ENCODE measurements around the gene PRMT7. TPM values are rescaled to one million over a fixed set of nuclear protein-coding genes. Genes with fewer than 3 reads are reported as not detected.

Gene PRMT7
- total and polyA plus RNA-seq, 2 of the 8 experiments (the other 6 are each of a cell fraction or from before 2014, with no cell fraction given), result 48.2 to 49.3 TPM

DNA sequence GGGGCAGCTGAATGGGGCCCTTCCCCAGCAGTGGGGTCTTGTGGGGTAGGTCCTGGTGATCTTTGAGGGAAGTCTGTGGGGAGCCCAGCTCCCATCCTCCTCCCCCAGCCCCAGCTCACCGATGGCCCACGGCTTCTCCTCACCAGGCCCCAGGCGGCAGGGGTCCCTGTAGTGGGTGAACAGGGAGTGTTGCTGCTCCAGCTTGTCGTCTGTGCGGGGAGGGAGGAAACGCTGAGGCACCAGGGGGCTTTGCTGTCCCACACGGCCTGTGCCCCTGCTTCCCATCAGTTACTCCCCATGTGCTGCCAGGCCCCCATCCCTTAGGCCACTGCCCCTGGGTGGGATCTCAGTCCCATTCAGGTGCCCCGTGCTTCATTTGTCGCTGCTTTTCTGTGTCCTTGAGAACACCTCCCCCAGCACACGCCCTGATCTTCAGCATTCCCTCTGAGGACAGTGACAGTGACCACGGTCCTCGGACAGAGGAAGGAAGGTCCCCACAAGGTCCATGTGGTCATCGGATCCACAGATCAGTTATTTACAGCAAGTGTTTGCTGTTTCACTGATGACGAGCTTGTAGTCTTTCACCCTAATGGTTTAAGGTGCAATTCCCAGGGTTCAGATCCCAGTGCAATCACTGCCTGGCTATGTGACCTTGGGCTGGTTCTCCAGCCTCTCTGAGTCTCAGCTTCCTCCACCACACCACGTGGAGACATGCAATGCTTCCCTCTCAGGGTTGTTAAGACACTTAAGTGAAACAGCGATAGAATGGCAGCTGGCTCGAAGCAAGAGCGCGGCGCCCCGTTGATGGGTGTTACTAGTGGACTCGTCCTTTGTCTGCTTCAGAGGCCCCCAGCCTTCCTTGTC, 53.1 kb downstream of the PRMT7 start (continued):
- no peak for TF ChIP-seq HDAC6 (IDR thresholded peaks at IDR 0.05; ENCODE audit: low read depth, low read length)
- TF ChIP-seq NRF1 (IDR thresholded peaks at IDR 0.05; ENCODE audit: low read depth, low read length), result no peak
- TF ChIP-seq JUN (IDR thresholded peaks at IDR 0.05; ENCODE audit: low read depth, low read length), result no peak
- TF ChIP-seq TCF12 (IDR thresholded peaks at IDR 0.05; ENCODE audit: low read depth, low read length), result no peak
- TF ChIP-seq SAP30 (IDR thresholded peaks at IDR 0.05; ENCODE audit: insufficient read depth, insufficient replicate concordance, low read length), result no peak
- no peak for TF ChIP-seq SIN3A (conservative IDR thresholded peaks at IDR 0.05 in 1 of 2, IDR thresholded peaks at IDR 0.05 in 1 of 2; ENCODE audit: low read depth in 1 of 2, low read length in 2 of 2)
